Fibroblast of skin of right quadriceps (primary cell): Measurements from ENCODE around the gene PALS1.
A peak's percentile ranks its signal among the peaks of the same experiment; 100 is the strongest.
"Not testable (repeated sequence)": the region's sequence is repeated elsewhere in the genome, so short reads cannot be mapped to it uniquely, and the experiment has no call there.

Experiments used
- DNase-seq: peaks from one replicate; pipeline ENCODE4 v3.0.0-alpha.2; 2013

PALS1 gene

DNA sequence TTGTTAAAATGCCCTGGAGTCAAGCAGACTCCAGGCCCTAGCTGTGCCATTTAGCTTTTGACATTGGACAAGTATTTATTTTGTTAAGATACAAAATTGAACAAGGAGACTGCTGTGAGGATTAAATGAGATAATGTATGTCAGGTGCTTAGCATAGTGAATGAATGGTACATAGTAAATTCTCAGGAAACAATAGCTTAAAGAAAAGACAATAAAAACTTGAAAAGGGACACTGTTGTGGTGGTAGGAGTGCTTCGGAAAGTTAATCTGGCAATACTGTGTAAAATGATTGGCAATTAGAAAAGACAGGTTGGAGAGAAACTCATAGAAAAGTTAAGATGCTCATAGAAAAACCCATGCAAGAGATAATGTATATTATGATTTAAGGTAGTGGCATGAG, 19.7 kb downstream of the PALS1 start:
- DNase-seq = no peak

DNA sequence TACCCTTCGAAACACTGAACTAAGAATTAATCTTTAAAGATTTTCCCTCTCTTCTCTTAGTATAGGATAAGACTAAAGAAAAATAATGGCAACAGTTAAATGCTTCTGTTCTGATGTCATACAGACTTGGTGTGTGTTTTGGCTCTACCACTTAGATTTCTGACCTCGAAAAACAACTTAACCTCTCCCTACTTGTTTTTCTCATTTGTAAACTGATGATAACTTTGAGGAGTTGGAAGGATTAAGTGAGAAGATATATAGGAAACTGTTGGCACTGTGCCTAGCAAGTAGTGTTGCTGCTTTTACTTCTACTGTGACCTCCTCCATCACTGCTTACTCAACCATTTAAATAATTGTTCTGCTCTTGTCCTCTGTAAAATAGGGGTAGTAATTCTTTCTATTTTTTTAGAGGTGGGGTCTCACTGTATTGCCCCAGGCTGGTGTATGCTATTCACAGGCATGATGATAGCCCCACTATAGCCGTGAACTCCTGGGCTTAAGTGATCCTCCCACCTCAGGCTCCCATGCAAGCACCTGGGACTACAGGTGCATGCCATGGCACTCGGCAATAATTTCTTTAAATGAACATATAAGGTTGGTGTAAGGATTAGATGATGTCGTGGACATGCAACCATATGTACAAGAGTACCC, 22.4 kb downstream of the PALS1 start:
- peak; percentile 77 for DNase-seq

DNA sequence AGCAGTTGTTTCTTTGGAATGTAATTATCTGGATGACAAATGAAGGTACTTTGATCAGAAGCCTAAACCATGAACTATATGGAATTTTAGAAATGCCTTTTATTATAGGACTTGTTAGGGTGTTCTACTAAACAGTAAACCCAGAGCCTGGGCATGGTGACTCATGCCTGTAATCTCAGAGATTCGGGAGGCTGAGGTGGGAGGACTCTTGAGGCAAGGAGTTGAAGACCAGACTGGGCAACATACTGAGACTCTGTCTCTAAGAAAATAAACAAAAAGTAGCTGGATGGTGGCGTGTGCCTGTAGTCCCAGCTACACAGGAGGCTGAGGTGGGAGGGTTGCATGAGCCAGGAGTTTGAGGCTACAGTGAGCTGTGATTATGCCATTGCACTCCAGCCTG, 23.9 kb downstream of the PALS1 start:
- DNase-seq = peak; percentile 50

DNA sequence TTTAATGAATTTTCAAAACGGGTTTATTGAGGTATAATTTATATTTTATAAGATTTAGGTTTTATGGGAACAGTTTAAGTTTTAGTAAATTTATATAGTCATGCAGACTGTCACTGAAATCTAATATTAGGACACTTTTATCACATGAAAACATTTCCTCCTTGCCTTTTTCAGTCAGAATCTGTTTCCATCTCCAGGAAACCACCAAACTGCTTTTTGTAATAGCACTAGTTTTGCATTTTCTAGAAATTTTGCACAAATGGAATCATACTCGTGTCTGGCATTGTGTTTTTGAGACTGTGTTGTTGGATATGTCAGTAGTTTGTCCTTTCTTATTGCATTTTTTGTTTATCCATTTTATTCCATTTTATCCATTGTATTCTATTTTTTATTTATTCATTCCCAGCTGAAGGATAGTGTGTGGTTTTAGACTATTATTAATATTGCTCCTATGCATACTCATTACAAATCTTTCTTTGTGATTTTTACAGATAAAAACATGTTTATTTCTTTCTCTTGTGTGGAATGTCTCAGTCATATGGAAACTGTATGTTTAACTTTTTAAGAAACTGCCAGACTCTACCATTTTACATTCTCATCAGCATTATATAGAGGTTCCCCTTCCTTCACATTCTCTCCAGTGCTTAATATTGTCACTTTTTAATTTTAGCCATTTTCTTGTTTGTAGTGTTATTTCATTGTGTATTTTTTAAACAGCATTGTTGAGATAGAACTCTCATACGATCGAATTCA, 26.5 kb downstream of the PALS1 start:
- no peak for DNase-seq

DNA sequence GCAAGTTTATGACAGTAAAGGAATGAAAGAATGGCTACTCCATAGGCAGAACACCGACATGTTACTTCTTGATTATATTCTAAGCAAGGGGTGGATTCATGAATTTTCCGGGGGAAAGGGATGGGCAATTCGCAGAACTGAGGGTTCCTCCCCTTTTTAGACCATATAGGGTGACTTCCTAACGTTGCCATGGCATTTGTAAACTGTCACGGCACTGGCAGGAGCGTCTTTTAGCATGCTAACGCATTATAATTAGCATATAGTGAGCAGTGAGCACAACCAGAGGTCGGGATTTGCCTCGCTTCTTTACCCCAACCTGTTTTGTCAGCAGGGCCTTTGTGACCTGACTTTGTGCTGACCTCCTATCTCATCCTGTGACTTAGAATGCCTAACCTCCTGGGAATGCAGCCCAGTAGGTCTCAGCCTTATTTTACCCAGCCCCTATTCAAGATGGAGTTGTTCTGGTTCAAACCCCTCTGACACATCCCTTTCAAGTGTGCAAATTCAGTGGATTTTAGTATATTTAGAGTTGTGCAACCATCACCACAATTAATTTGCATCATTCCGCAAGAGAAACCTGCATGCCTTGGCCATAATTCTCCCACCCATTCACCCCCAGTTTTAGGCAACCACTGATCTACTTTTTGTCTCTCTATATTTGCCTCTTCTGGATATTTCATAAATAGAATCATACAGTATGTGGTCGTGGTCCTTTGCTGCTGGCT, 27.4 kb downstream of the PALS1 start:
- DNase-seq = no peak

DNA sequence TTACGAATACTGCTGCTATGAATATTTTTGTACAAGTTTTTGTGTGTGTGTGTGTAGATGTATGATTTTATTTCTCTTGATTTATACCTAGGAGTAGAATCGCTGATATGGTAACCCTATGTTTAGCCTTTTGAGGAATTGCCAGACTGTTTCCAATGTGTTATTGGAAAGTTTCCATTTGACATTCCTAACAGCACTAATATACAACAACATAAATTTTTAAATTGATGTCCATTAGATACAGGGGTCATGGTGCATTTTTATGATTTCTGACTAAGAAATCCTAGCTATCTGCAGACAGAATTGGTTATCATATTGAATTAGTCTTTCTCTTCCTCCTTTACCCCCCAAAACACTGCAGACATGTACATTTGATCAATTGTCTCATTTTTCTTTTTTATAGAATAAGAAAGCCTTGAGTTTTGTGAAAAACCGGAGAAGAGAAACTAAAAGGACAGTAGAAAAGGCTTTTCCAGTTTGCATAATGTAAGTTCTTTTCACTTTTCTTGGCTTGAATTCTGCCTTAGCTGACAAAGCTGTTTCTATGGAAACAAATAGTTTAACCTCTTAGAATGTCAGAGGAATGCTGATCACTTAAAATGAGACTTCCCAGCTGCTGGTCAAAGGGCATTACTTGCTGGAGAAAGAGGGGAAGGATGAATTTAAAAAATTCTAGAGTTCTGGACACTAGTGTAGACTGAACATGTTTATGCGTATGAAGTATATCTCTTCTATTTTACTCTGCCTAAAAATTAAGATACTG, 28.2 kb downstream of the PALS1 start:
- DNase-seq = peak; percentile 69

DNA sequence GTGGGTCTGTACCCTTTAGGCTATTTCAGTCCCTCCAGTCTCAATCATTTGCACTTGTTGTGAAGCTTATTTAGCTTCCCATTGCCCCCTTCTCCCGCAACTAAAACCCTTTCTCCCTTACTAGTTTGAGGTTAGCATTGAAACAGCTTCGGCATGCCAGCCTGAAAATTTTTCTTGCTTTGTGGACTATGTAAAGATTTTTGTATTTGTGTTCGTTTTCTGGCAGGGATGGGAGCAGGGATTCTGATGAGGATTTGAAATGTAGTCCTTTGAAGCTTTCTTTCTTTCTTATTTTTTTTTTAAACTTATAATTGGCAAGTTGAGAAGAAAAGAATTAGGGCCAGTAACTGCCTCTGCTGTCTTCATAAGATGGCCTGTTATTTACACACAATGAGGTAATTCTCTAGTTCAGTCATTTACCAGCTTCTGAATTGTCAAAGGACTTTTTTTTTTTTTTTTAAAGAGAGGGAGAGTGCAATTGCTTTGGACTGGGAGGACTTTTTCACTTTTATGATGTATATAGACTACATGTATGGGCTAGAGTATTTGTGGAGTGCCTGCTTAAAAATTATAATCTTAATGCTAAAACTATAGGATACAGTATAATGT, 29.0 kb downstream of the PALS1 start:
- no peak for DNase-seq

DNA sequence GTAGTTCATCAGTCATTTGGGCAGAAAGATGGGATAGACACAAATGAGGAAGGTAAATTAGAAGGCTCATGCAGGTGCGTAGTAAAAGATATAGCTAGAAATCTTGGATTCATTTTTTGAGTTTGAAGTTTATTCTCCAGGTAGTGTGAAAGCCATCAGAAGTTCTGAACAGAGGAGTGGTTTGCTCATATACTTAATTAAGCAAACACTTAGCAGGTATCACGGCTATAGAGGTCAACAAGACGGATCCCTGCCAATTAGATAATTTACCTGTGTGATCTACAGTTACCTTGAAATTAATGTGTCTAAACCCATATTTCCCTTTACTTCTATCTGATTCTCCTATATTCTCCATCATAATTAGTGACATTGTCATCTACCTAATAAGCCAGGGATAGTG, 29.7 kb downstream of the PALS1 start:
- DNase-seq = no peak

DNA sequence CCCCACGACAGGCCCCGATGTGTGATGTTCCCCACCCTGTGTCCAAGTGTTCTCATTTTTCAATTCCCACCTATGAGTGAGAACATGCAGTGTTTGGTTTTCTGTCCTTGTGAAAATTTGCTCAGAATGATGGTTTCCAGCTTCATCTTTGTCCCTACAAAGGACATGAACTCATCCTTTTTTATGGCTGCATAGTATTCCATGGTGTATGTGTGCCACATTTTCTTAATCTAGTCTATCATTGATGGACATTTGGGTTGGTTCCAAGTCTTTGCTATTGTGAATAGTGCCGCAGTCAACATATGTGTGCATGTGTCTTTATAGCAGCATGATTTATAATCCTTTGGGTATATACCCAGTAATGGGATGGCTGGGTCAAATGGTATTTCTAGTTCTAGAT, 32.0 kb downstream of the PALS1 start:
- DNase-seq = not testable (repeated sequence)

DNA sequence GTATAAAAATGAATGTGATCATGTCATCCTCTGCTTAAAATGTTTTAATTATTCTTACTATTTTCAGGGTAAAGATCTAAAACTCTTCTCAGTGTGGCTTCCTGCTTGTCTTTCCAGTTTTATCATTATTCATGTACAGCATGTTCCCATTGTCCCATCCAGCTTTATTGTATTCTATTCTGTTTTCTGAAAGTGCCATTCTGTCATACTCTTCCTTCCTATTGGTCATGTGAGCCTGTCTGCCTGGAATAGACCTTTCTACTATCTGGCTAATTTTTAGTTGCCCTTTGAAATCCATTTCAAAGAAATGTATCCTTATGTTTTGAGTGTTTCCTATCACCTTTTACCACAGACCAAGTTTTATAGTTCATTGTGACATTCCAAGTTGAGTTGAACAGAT, 34.9 kb downstream of the PALS1 start:
- DNase-seq = no peak

DNA sequence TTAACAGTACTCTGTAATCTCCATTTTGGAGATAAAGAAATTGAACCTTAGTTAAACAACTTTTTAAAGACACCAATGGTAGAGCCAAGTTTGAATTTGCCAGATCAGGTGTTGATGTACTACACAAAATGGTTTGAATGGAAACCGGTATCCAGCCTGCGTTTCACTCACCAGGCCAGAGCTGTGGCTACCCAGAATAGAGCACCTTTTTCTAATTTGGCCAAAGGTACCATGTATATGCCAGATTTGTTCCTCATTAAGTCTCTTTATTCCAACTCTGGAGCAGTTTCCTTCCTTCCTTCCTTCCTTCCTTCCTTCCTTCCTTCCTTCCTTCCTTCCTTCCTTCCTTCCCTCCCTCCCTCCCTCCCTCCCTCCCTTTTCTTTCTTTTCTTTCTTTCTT, 39.3 kb downstream of the PALS1 start:
- no peak for DNase-seq

DNA sequence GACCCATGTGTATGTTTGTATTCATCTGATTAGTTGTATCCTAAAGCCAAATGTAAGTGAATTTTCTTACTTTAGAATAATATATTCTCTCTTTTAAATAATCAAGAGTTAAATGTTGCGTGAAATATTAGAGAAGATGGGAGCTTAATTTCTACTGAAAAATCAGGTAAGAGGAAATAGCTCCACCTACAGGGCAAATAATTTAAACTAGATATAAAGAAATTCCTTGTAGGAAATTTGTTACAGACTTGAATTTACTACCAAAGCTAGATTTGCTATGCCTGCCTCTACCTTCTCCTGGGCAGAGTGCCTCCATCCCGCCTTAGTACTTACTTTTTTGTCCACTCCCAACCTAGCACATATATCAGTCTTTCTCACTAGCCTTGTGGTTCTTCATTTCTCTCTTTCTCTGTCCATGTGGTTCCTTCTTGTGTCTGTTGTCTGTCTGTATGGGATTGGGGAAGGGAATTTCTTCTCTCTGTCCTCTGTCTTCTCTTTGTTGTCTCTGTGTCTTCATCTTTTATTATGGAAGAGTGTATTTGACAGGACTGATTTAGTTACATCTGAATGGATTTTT, 44.7 kb downstream of the PALS1 start:
- peak; percentile 34 for DNase-seq
